ENCODE data around the gene C5orf63.
"Not testable (repeated sequence)": the region's sequence is repeated elsewhere in the genome, so short reads cannot be mapped to it uniquely, and the experiment has no call there.

The C5orf63 gene

GRCh38 chr5:127072861-127073846 lies at the start of gene C5orf63:
C5orf63 (minus strand) TSS chr5:127073502; CDS start chr5:127058995, 14,507 bp downstream.
- peak within 1 kb of the TSS; percentile 99 for H3K4me3 Mint-ChIP-seq
- H3K9me3 Mint-ChIP-seq = peaks cover 1% of the 10 kb centered on the region
- peaks cover 17% of the 10 kb centered on the region for H3K36me3 Mint-ChIP-seq
- H3K27ac Mint-ChIP-seq = peak within 1 kb of the TSS; percentile 94
- peak; percentile 59 to 67 for DNase-seq (ENCODE audit: low spot score in 2 of 2)
- ATAC-seq (ENCODE audit: low read depth) = peak; percentile 98
- peaks cover 4% of the 10 kb centered on the region for H3K4me1 Mint-ChIP-seq
- H3K27me3 Mint-ChIP-seq = no peaks in the 10 kb centered on the region

GRCh38 chr5:127112347-127112864 lies 39.1 kb upstream of the C5orf63 start:
- H3K9me3 Mint-ChIP-seq = peaks cover 5% of the 10 kb centered on the region
- peaks cover 14% of the 10 kb centered on the region for H3K27me3 Mint-ChIP-seq
- ATAC-seq (ENCODE audit: low read depth) (no peak), DNase-seq (ENCODE audit: low spot score in 2 of 2) (no peak)
- no peak overlapping the region for H3K27ac Mint-ChIP-seq
- no peak overlapping the region for H3K4me3 Mint-ChIP-seq
- H3K36me3 Mint-ChIP-seq = peaks cover 3% of the 10 kb centered on the region
- H3K4me1 Mint-ChIP-seq = peaks cover 4% of the 10 kb centered on the region

- Mint-ChIP-seq H3K4me3 (no peak overlapping the region), H3K27ac (no peak overlapping the region), H3K27me3 (peaks cover 14% of the 10 kb centered on the region), H3K9me3 (peaks cover 5% of the 10 kb centered on the region), H3K36me3 (peaks cover 3% of the 10 kb centered on the region), H3K4me1 (peaks cover 4% of the 10 kb centered on the region)
- no peak for DNase-seq (ENCODE audit: low spot score in 2 of 2)
- ATAC-seq (ENCODE audit: low read depth) = peak; percentile 57
These were observed 37.8 kb upstream of the C5orf63 start for GRCh38 chr5:127111112-127111511.

- H3K27me3 Mint-ChIP-seq = peaks cover 11% of the 10 kb centered on the region
- H3K9me3 Mint-ChIP-seq; H3K4me3 Mint-ChIP-seq; H3K4me1 Mint-ChIP-seq; H3K27ac Mint-ChIP-seq; ATAC-seq (ENCODE audit: low read depth); H3K36me3 Mint-ChIP-seq; DNase-seq (ENCODE audit: low spot score in 2 of 2): not testable (repeated sequence)
These were observed 35.4 kb upstream of the C5orf63 start for GRCh38 chr5:127108624-127109260.

- Mint-ChIP-seq H3K36me3 (no peaks in the 10 kb centered on the region), H3K9me3 (no peaks in the 10 kb centered on the region), H3K4me1 (no peaks in the 10 kb centered on the region), H3K27me3 (no peaks in the 10 kb centered on the region), H3K4me3 (no peak overlapping the region), H3K27ac (no peak overlapping the region)
- ATAC-seq (ENCODE audit: low read depth) = no peak
- no peak for DNase-seq (ENCODE audit: low spot score in 2 of 2)
These were observed 28.6 kb upstream of the C5orf63 start for GRCh38 chr5:127101935-127102334.

GRCh38 chr5:127101533-127101932 lies 28.2 kb upstream of the C5orf63 start:
- DNase-seq (ENCODE audit: low spot score in 2 of 2) = no peak
- no peak overlapping the region for H3K4me3 Mint-ChIP-seq
- H3K9me3 Mint-ChIP-seq = no peaks in the 10 kb centered on the region
- ATAC-seq (ENCODE audit: low read depth) = no peak
- H3K27ac Mint-ChIP-seq = no peak overlapping the region
- no peaks in the 10 kb centered on the region for H3K36me3 Mint-ChIP-seq
- H3K4me1 Mint-ChIP-seq = no peaks in the 10 kb centered on the region
- no peaks in the 10 kb centered on the region for H3K27me3 Mint-ChIP-seq

- no peaks in the 10 kb centered on the region for H3K27me3 Mint-ChIP-seq
- no peak overlapping the region for H3K27ac Mint-ChIP-seq
- no peak overlapping the region for H3K4me3 Mint-ChIP-seq
- H3K4me1 Mint-ChIP-seq = no peaks in the 10 kb centered on the region
- no peaks in the 10 kb centered on the region for H3K36me3 Mint-ChIP-seq
- H3K9me3 Mint-ChIP-seq = no peaks in the 10 kb centered on the region
- ATAC-seq (ENCODE audit: low read depth) (no peak), DNase-seq (ENCODE audit: low spot score in 2 of 2) (no peak)
These were observed 24.9 kb upstream of the C5orf63 start for GRCh38 chr5:127098241-127098640.

GRCh38 chr5:127097278-127097677 lies 24.0 kb upstream of the C5orf63 start:
- no peaks in the 10 kb centered on the region for H3K9me3 Mint-ChIP-seq
- no peaks in the 10 kb centered on the region for H3K36me3 Mint-ChIP-seq
- ATAC-seq (ENCODE audit: low read depth) (no peak), DNase-seq (ENCODE audit: low spot score in 2 of 2) (no peak)
- H3K4me1 Mint-ChIP-seq = no peaks in the 10 kb centered on the region
- H3K27me3 Mint-ChIP-seq = no peaks in the 10 kb centered on the region
- no peak overlapping the region for H3K4me3 Mint-ChIP-seq
- no peak overlapping the region for H3K27ac Mint-ChIP-seq

- ATAC-seq (ENCODE audit: low read depth) (no peak), DNase-seq (ENCODE audit: low spot score in 2 of 2) (no peak)
- H3K4me1 Mint-ChIP-seq = no peaks in the 10 kb centered on the region
- H3K27me3 Mint-ChIP-seq = no peaks in the 10 kb centered on the region
- no peaks in the 10 kb centered on the region for H3K36me3 Mint-ChIP-seq
- H3K9me3 Mint-ChIP-seq = no peaks in the 10 kb centered on the region
- no peak overlapping the region for H3K27ac Mint-ChIP-seq
- H3K4me3 Mint-ChIP-seq = no peak overlapping the region
These were observed 23.2 kb upstream of the C5orf63 start for GRCh38 chr5:127096328-127096993.

- H3K9me3 Mint-ChIP-seq = no peaks in the 10 kb centered on the region
- H3K36me3 Mint-ChIP-seq = no peaks in the 10 kb centered on the region
- H3K27me3 Mint-ChIP-seq = no peaks in the 10 kb centered on the region
These were observed 21.0 kb upstream of the C5orf63 start for GRCh38 chr5:127094161-127094814.

GRCh38 chr5:127092690-127093089 lies 19.4 kb upstream of the C5orf63 start:
- ATAC-seq (ENCODE audit: low read depth) = no peak
- Mint-ChIP-seq H3K4me3 (no peak overlapping the region), H3K9me3 (no peaks in the 10 kb centered on the region), H3K27ac (no peak overlapping the region), H3K36me3 (no peaks in the 10 kb centered on the region), H3K4me1 (peaks cover 5% of the 10 kb centered on the region), H3K27me3 (no peaks in the 10 kb centered on the region)
- DNase-seq (ENCODE audit: low spot score in 2 of 2) = no peak

More at GRCh38 chr5:127094161-127094814, 21.0 kb upstream of the C5orf63 start:
- no peak overlapping the region for H3K27ac Mint-ChIP-seq
- no peak for ATAC-seq (ENCODE audit: low read depth)
- no peak for DNase-seq (ENCODE audit: low spot score in 2 of 2)
- H3K4me1 Mint-ChIP-seq = peaks cover under 1% of the 10 kb centered on the region
- no peak overlapping the region for H3K4me3 Mint-ChIP-seq

- DNase-seq (ENCODE audit: low spot score in 2 of 2) (no peak), ATAC-seq (ENCODE audit: low read depth) (no peak)
- Mint-ChIP-seq H3K27ac (no peak overlapping the region), H3K4me1 (peaks cover 5% of the 10 kb centered on the region), H3K27me3 (no peaks in the 10 kb centered on the region), H3K9me3 (no peaks in the 10 kb centered on the region), H3K4me3 (no peak overlapping the region), H3K36me3 (no peaks in the 10 kb centered on the region)
These were observed 15.9 kb upstream of the C5orf63 start for GRCh38 chr5:127089191-127089590.

GRCh38 chr5:127088251-127088650 lies 14.9 kb upstream of the C5orf63 start:
- DNase-seq (ENCODE audit: low spot score in 2 of 2) = no peak
- Mint-ChIP-seq H3K4me1 (peaks cover 5% of the 10 kb centered on the region), H3K36me3 (no peaks in the 10 kb centered on the region), H3K4me3 (no peak overlapping the region), H3K27me3 (no peaks in the 10 kb centered on the region), H3K9me3 (no peaks in the 10 kb centered on the region), H3K27ac (no peak overlapping the region)
- ATAC-seq (ENCODE audit: low read depth) = no peak
